Measurements from ENCODE around the gene CDRT15L2. TPM values are rescaled to one million over a fixed set of nuclear protein-coding genes. Genes with fewer than 3 reads are reported as not detected.
A peak's percentile ranks its signal among the peaks of the same experiment; 100 is the strongest.
"Not testable (repeated sequence)": the region's sequence is repeated elsewhere in the genome, so short reads cannot be mapped to it uniquely, and the experiment has no call there.

Gene CDRT15L2
- total RNA-seq, result not detected in 2 replicates

DNA sequence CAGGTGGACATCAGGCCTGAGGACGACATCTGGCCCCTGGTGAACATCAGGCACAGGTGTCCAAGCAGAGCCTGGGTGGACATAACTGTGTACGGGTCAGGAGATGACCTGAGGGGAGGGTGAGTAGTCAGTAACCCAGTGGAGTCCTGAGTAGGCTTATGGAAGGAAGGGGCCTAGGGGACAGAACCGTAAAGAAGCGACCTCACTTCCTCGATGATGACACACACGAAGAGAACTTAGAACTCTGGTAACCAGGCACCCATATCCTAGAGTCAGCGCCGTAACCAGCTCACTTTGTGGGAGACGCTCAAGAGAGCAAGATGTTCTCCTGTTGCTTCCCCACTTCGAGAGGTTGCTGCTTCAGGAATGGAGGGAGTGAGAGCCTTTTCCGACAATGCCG lies at the start of gene CDRT15L2:
CDRT15L2 (plus strand) TSS at position 301 of the 400 bp plus-strand sequence; CDS start at position 321, 20 bp downstream.
- H3K4me1 Mint-ChIP-seq (ENCODE audit: low read depth); H3K9me3 Mint-ChIP-seq; H3K36me3 Mint-ChIP-seq (ENCODE audit: low read depth); H3K27me3 Mint-ChIP-seq (ENCODE audit: low read depth); DNase-seq (ENCODE audit: low spot score); H3K27ac Mint-ChIP-seq; H3K4me3 Mint-ChIP-seq (ENCODE audit: low read depth); intact Hi-C loops (cut with micrococcal nuclease): not testable (repeated sequence)

DNA sequence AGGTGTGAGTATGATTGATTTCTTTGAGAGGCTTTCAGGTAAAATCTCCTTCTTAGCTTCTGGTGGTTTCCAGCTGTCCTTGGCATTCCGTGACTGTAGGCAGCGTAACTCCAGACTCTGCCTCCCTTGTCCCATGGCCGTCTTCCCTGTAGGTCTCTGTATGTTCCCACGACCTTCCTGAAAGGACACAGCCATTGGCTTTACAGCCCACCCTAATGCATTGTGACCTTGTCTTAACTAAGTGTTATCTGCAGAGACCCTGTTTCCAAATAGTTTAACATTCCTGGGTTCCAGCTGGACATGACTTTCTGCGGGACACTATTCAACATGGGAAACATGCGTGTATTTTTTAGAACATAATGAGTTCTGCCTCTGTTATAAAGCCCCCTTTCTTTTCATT lies 49.4 kb upstream of the CDRT15L2 start:
- H3K27ac Mint-ChIP-seq, result peak overlapping the region; percentile 29
- intact Hi-C loops (cut with micrococcal nuclease); H3K36me3 Mint-ChIP-seq (ENCODE audit: low read depth); H3K9me3 Mint-ChIP-seq; H3K27me3 Mint-ChIP-seq (ENCODE audit: low read depth); DNase-seq (ENCODE audit: low spot score): not testable (repeated sequence)
- H3K4me1 Mint-ChIP-seq (ENCODE audit: low read depth), result peaks cover 10% of the 10 kb centered on the region
- H3K4me3 Mint-ChIP-seq (ENCODE audit: low read depth), result peak overlapping the region; percentile 57

DNA sequence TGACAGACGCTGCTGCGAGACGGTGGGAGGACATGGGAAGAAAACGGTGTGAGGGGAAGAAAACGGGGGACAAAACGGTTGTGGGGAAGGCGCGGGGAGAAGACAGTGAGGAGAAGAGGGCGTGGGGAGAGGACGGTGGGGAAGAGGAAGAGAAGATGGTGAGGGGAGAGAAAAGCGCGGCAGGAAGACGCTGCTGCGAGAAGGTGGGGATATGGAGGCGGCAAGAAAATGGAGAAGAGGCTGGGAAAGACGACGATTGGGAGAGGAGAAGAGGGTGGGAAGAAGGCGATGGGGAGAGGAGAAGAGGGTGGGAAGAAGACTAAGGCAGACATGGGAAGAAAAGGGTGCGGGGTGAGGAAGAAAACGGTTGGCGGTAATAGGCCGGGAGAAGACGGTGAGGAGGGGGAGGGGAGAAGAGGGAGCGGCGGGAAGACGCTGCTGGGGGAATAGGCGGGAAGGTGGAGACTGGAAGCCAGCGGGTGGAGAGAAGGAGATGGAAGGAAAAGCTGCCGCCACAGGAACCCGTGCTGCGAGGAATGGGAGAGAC lies 46.9 kb upstream of the CDRT15L2 start:
- H3K36me3 Mint-ChIP-seq (ENCODE audit: low read depth); DNase-seq (ENCODE audit: low spot score); H3K27ac Mint-ChIP-seq; intact Hi-C loops (cut with micrococcal nuclease); H3K27me3 Mint-ChIP-seq (ENCODE audit: low read depth); H3K9me3 Mint-ChIP-seq: not testable (repeated sequence)
- peak overlapping the region; percentile 83 for H3K4me3 Mint-ChIP-seq (ENCODE audit: low read depth)
- H3K4me1 Mint-ChIP-seq (ENCODE audit: low read depth), result peaks cover 11% of the 10 kb centered on the region

DNA sequence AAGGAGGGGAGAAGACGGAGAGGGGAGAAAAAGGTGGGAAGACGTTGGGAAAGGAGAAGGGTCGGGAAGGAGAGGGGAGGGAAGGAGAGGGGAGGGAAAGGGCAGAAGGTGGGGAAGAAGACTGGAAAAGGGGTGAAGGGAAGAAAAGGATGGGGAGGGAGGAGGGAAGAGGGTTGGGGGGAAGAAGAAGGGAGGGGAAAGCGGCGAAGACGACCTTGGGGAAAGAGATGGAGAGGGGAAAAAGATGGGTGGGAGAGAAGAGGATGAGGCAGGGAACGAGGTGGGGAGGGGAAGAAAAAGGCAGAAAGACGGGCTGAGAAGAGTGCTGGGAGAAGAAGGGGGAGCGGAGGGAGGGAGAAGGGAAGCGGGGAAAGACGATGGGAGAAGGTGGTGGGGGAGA lies 46.3 kb upstream of the CDRT15L2 start:
- Mint-ChIP-seq H3K27ac (peak overlapping the region; percentile 38), H3K4me3 (ENCODE audit: low read depth) (peak overlapping the region; percentile 83), H3K4me1 (ENCODE audit: low read depth) (peaks cover 11% of the 10 kb centered on the region)
- H3K27me3 Mint-ChIP-seq (ENCODE audit: low read depth); DNase-seq (ENCODE audit: low spot score); H3K36me3 Mint-ChIP-seq (ENCODE audit: low read depth); intact Hi-C loops (cut with micrococcal nuclease); H3K9me3 Mint-ChIP-seq: not testable (repeated sequence)

DNA sequence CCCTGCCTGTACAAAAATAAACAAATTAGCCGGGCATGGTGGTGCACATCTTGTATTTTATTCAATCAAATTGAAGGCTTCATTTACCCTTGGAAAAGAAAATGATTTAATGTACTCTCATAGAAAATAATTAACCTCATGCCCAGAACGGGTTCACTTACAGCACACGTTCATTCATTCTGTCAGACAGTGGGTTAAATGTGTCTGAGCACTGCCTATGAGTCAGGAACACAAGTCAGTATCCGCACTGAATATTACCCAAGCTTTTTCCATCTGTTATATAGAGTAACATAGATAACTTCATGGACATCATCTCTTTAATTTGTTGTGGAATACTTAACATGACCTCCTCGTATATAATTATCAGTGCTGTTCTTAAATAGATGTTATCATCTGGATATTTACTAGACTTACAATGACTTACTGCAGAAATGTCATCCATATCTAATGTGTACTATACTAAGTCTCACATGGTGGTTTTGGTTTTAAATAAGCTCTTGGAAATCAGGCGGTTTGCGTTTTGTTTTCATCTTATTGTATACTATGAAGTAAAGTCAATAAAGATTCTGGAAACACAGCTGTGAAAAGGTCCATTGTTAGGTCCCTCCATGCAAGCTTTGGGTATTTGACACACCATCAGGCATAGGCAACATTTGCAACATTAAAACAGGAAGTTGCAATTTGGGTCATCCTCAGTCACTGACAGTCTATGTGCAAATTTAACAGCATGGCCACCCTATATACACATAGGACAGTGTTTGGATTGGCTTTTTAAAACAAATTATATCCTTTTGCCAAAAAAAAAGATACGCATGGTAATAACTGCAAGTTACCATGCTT lies 44.6 kb upstream of the CDRT15L2 start:
- H3K9me3 Mint-ChIP-seq; DNase-seq (ENCODE audit: low spot score); H3K36me3 Mint-ChIP-seq (ENCODE audit: low read depth): not testable (repeated sequence)

DNA sequence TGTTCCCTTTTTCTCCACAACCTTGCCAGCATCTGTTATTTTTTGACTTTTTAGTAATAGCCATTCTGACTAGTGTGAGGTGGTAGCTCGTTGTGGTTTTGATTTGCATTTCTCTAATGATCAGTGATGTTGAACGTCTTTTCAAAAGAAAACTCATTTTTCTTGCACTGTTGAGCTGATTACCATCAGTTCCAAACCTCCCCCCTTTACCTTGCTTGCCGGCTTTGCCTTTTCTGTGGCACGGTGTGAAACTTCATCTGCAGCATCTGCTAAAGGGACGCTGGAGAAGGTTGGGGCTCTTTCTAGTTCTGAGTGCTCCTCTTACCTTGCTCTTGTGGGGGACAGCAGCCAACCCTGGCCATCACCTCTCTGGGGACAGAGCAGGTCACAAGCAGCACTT lies 39.1 kb upstream of the CDRT15L2 start:
- H3K4me3 Mint-ChIP-seq (ENCODE audit: low read depth); H3K27ac Mint-ChIP-seq; H3K27me3 Mint-ChIP-seq (ENCODE audit: low read depth); H3K36me3 Mint-ChIP-seq (ENCODE audit: low read depth); H3K9me3 Mint-ChIP-seq; intact Hi-C loops (cut with micrococcal nuclease); DNase-seq (ENCODE audit: low spot score); H3K4me1 Mint-ChIP-seq (ENCODE audit: low read depth): not testable (repeated sequence)

More for the DNA sequence above, 44.6 kb upstream of the CDRT15L2 start:
- H3K4me3 Mint-ChIP-seq (ENCODE audit: low read depth); H3K27ac Mint-ChIP-seq; H3K27me3 Mint-ChIP-seq (ENCODE audit: low read depth); intact Hi-C loops (cut with micrococcal nuclease): not testable (repeated sequence)
- H3K4me1 Mint-ChIP-seq (ENCODE audit: low read depth), result peaks cover 11% of the 10 kb centered on the region

DNA sequence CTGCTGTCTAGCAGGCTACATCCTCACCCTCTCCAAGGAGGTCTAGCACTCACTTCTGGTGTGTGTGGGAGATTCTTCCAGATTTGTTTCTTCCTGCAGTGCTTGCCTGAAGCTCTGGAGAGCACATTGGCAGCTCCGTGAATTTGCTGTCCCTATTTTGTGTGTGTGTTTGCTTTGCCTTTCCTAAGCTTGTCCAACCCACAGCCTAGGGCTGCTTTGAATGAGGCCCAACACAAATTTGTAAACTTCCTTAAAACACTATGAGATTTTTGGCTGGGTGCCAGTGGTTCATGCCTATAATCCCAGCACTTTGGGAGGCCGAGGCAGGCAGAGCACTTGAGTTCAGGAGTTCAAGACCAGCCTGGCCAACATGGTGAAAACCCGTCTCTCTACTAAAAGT lies 38.7 kb upstream of the CDRT15L2 start:
- H3K27ac Mint-ChIP-seq; H3K27me3 Mint-ChIP-seq (ENCODE audit: low read depth); DNase-seq (ENCODE audit: low spot score); H3K36me3 Mint-ChIP-seq (ENCODE audit: low read depth); H3K4me3 Mint-ChIP-seq (ENCODE audit: low read depth); H3K4me1 Mint-ChIP-seq (ENCODE audit: low read depth); intact Hi-C loops (cut with micrococcal nuclease); H3K9me3 Mint-ChIP-seq: not testable (repeated sequence)

DNA sequence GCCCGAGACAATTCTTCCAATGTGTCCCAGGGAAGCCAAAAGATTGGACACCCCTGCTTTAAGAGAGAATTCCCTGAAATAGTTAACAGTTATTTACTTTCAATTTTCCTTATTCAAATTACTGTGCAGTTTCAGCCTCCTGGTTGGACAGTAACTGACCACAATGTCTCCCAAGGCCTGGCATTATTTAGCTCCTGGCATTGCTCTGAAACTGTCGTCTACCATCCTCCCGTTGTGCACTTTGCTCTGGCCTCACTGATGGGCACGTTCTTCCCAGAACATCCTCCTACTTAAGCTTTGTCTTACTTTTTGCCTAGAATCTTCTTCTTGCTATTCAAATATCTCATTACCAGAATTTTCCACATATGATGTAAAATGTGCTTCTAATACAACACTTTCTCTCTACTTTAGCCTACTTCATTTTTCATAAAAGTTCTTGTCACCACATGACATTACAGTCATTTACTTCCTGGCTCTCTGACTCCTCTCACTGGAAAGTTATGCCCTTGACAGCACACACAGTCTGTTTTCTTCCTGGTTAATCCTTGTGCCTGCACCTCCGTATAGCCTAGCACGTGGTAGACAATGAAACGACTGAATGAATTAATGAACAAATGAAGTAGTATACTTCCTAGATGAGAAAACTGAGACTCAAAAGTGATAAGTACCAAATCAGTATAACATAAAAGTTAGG lies 37.5 kb upstream of the CDRT15L2 start:
- H3K4me1 Mint-ChIP-seq (ENCODE audit: low read depth); H3K27ac Mint-ChIP-seq; H3K9me3 Mint-ChIP-seq; intact Hi-C loops (cut with micrococcal nuclease); H3K27me3 Mint-ChIP-seq (ENCODE audit: low read depth); H3K36me3 Mint-ChIP-seq (ENCODE audit: low read depth); H3K4me3 Mint-ChIP-seq (ENCODE audit: low read depth); DNase-seq (ENCODE audit: low spot score): not testable (repeated sequence)

DNA sequence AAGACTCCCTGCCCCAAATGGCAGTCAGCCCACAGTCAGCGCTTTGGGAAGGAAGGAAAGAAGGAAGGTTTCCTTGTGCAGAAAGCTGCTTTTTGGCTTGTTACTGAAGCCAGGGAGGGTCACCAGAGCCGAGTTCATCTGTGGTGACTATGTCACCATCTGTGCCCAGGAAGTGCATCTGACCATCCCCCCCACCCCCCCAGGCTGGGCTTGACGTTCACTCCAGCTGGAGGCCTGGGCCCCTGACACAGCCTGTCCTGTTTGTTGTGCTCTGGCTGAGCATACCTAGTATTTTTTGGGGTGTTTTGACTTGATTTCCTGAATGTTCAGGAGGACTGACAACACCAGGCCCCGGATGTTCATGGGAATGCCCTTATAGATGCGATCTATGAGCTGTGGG lies 31.6 kb upstream of the CDRT15L2 start:
- H3K9me3 Mint-ChIP-seq; H3K27me3 Mint-ChIP-seq (ENCODE audit: low read depth); H3K27ac Mint-ChIP-seq; H3K4me1 Mint-ChIP-seq (ENCODE audit: low read depth); H3K4me3 Mint-ChIP-seq (ENCODE audit: low read depth); DNase-seq (ENCODE audit: low spot score); H3K36me3 Mint-ChIP-seq (ENCODE audit: low read depth); intact Hi-C loops (cut with micrococcal nuclease): not testable (repeated sequence)

DNA sequence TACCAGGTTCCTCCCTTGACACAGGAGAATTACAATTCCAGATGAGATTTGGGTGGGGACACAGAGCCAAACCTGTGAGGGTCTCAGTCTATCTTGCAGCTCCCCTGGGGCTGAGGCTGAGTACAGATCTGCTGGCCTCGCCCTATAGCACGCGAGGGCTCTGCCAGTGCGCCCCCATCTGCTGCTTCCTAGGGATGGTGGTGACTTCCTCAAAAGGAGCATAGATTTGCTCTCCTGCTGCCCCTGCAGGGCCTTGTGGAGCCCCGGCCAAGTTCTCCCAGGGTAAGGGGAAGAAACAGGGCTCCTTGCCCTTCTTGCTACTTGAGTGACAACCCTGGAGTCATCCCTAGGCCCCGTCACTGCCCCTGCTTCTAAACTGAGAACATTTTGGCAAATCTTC lies 26.6 kb upstream of the CDRT15L2 start:
- H3K27ac Mint-ChIP-seq; DNase-seq (ENCODE audit: low spot score); intact Hi-C loops (cut with micrococcal nuclease); H3K27me3 Mint-ChIP-seq (ENCODE audit: low read depth); H3K4me3 Mint-ChIP-seq (ENCODE audit: low read depth); H3K36me3 Mint-ChIP-seq (ENCODE audit: low read depth); H3K4me1 Mint-ChIP-seq (ENCODE audit: low read depth); H3K9me3 Mint-ChIP-seq: not testable (repeated sequence)

DNA sequence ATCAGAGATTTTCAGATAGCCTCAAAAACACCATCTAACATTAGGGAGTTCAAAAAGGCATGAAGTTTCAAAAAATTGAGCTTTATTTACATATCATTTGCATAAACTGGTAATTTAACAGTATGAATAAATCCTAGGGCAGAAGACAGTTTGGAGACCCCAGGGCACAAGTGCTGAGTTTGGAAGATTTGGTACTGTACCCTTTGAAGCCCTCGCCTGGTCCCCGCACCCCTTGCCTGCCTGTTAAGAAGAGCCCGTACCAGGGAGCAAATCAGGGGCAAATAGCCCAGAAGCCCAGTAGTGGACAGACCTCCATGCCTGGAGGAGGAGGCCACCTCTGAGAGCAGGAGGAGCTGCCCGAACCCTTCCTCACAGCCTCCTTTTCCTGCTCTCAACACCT lies 24.8 kb upstream of the CDRT15L2 start:
- H3K4me3 Mint-ChIP-seq (ENCODE audit: low read depth); H3K36me3 Mint-ChIP-seq (ENCODE audit: low read depth); H3K27me3 Mint-ChIP-seq (ENCODE audit: low read depth); intact Hi-C loops (cut with micrococcal nuclease); H3K27ac Mint-ChIP-seq; H3K4me1 Mint-ChIP-seq (ENCODE audit: low read depth); DNase-seq (ENCODE audit: low spot score); H3K9me3 Mint-ChIP-seq: not testable (repeated sequence)

DNA sequence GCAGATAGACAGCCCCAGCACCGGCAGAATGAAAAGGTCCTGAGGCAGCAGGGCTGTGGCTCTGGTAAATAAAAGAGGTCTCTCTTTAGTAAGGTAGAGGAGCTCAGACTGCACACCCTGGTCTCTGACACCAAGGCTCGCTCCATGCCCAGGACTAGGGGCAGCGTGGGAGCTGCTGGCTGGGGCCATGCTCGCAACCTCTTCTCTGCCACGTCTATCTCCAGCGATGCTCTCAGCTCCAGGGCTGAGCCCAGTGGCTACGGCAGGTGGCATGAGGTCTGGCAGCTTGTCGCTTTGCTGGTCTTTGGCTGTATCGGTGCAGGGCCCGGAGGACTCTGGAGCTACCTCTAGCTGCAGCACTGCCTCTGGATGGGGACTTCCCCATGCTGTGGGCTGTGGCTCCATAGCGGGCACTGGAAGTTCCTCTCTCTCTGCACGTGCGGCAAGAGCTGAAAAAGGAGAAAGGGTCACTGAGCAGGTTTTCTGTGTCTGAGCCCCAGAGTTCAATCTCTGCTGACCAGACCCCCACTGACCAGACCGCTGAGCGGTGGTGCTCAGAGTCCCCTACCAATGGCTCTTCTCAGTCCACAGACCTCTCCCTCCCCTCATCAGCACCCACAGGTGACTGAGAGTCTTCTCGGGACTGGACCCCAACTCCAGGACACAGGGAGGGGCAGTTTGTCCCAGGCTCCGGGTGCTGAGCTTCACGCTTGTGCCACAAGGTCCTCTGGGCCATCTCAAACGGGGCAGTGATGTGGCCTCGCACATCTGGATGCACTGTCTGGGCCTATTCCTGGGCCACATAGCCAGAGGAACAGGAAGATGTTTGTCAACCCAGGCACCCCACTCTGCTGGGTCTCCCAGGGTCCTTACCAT lies 24.2 kb upstream of the CDRT15L2 start:
- intact Hi-C loops (cut with micrococcal nuclease); H3K27me3 Mint-ChIP-seq (ENCODE audit: low read depth); H3K4me3 Mint-ChIP-seq (ENCODE audit: low read depth); H3K4me1 Mint-ChIP-seq (ENCODE audit: low read depth); H3K36me3 Mint-ChIP-seq (ENCODE audit: low read depth); H3K27ac Mint-ChIP-seq; DNase-seq (ENCODE audit: low spot score); H3K9me3 Mint-ChIP-seq: not testable (repeated sequence)
